GM18519 (cell line): ENCODE measurements around the gene ZNF641.
"Not testable (repeated sequence)": the region's sequence is repeated elsewhere in the genome, so short reads cannot be mapped to it uniquely, and the experiment has no call there.

Experiments used
- ATAC-seq: cut with Tn5 transposase; IDR thresholded peaks from one replicate; pipeline ENCODE4 v1.9.1; 2021; ENCODE audit warnings: mild to moderate bottlenecking, moderate library complexity; ENCODE audit not compliant: unreplicated experiment, low FRiP score

ZNF641 gene

GRCh38 chr12:48336061-48336460 is 14.7 kb downstream of the ZNF641 start:
- no peak for ATAC-seq

GRCh38 chr12:48334808-48335207 is 15.9 kb downstream of the ZNF641 start:
- ATAC-seq, result no peak

DNA sequence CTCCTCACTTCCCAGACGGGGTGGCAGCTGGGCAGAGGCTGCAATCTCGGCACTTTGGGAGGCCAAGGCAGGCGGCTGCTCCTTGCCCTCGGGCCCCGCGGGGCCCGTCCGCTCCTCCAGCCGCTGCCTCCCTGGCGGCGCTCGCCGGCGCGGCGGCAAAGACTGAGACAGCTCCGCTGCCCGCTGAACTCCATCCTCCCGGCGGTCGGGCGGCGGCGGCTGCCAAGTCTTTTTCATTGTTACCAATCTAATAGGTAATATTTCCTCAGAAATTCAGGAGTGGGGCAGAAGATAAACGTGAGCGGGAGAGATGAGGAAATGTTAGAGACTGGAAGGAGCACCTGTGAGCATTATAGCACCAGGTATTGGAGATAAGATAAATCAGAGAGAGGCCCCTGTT is 17.0 kb downstream of the ZNF641 start:
- not testable (repeated sequence) for ATAC-seq

- ATAC-seq, result no peak
These were observed 19.3 kb downstream of the ZNF641 start for GRCh38 chr12:48331399-48331798.

GRCh38 chr12:48329199-48329939 is 21.4 kb downstream of the ZNF641 start:
- no peak for ATAC-seq

DNA sequence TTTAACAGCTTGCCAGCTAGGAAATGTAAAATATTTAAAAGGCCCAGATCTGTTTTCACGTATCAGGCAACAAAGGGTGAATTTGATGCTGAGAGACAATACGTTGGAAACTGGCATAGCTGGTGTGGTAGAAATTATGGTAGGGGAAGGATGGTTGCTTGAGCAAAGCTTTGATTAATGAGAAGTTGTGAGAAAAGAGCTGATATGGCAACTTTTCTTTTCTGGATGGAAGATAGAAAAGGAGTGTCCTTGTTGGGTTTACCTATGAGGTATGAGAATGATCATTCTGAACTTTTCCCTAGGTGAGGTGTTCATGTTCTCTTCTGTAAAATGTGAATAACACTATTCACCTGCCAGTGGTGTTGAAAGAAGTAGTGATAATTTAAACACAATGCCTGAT is 34.2 kb downstream of the ZNF641 start:
- no peak for ATAC-seq

DNA sequence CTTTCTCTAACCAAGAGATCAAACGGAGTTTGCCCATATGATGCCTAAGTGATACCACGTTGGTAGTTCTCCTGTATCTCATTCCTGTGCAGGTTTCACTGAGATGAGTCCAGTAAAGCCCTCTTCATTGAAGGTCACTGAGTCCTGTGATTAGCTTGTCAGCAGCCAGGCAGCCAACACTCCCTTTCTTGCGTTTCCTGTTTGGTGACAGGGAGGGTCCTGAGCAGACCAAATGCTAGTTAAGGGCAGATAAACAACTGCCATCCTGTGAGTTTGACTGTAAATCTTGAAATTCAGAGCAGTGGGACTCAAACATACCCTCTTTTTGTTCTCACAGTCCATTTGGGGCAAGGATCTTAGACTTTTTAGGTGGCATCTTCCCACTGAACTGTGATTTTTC is 39.4 kb downstream of the ZNF641 start:
- ATAC-seq, result no peak

DNA sequence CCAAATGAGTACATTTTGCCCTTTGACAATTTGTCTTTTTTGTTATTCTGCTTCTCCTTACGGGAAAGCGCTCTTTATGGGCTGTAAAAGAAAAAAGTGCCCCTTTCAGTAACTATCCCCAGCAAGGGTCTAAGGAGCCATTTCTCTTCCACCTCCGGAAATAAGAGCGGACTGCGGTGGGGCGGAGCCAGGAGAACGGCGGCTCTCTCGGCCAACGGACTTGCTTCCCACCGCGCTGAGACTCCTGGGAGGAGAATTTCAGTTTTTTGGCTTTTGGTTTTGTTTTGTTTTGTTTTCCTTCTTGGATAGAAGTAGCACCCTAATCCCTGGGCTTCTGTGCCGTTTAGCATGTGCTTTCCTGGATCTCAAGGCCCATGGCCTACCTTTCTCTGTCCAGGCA is 43.5 kb downstream of the ZNF641 start:
- ATAC-seq, result no peak

- ATAC-seq, result no peak
These were observed 45.5 kb downstream of the ZNF641 start for GRCh38 chr12:48305190-48305589.

GRCh38 chr12:48302161-48302911 is 48.4 kb downstream of the ZNF641 start:
- ATAC-seq, result no peak

DNA sequence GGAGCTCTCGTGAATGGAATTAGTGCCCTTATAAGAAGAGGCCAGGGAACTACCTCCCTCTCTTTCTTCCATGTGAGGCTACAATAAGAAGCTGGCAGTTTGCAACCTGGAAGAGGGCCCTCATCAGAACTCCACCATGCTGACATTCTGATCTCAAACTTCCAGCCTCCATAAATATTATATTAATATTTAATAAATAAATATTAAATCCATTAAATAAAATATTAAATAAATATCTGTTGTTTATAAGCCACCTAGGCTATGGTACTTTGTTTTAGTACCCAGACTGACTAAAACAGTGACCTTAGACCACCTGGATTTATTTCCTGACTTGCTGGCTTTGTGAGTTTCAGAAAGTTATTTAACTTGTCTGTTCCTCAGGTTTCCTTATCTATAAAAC is 49.9 kb downstream of the ZNF641 start:
- no peak for ATAC-seq

GRCh38 chr12:48296586-48297282 is 54.0 kb downstream of the ZNF641 start:
- ATAC-seq, result no peak

DNA sequence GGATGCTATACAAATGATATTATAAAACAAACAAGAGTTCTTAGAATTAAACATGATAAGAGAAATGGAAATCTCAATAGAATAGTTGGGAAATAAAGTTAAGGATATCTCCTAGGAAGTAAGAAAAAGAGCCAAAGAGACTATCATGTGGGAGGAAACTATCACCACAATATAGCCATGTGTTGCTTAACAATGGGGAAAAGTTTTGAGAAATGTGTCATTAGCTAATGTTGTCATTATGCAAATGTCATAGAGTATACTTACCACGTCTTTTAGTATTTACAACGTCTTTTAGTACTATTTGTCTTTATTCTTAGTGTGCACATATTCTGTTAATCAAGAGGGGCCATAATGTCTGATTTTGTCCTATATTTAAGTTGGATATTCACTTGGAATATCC is 58.7 kb downstream of the ZNF641 start:
- ATAC-seq, result no peak

- ATAC-seq, result no peak
These were observed 59.2 kb downstream of the ZNF641 start for GRCh38 chr12:48291511-48291910.

GRCh38 chr12:48288387-48289268 is 62.1 kb downstream of the ZNF641 start:
- no peak for ATAC-seq
